HG02943 (cell line): ENCODE data around the gene RNF212B.

Experiments
- ATAC-seq: cut with Tn5 transposase; IDR thresholded peaks from one replicate; pipeline ENCODE4 v1.9.1; 2021; ENCODE audit warnings: mild to moderate bottlenecking, low read depth, moderate library complexity; ENCODE audit not compliant: unreplicated experiment

Gene RNF212B

GRCh38 chr14:23310546-23310945 is 72.8 kb downstream of the RNF212B start:
- ATAC-seq = no peak

- no peak for ATAC-seq
These were observed 78.6 kb downstream of the RNF212B start for GRCh38 chr14:23316300-23316699.

GRCh38 chr14:23319746-23320583 is 82.2 kb downstream of the RNF212B start:
- ATAC-seq = no peak

GRCh38 chr14:23320584-23321571 is 83.1 kb downstream of the RNF212B start, which contains the start of gene PABPN1:
Gene PABPN1, plus strand, starts transcription at chr14:23321457. Its CDS starts 13 bp downstream, at chr14:23321470.
- peak; percentile 87 for ATAC-seq

- peak; percentile 8 for ATAC-seq
These were observed 84.1 kb downstream of the RNF212B start for GRCh38 chr14:23321572-23322547.
